SK-N-SH (cell line): ENCODE results near the gene CHST13. TPM values are rescaled to one million over a fixed set of nuclear protein-coding genes. Genes with fewer than 3 reads are reported as not detected.

Experiments
- CTCF ChIA-PET: fragments of 300-600, 350-600 bp; formaldehyde crosslinking; extraction: SDS; loops from one replicate; lab custom pipeline; 2021; lab: Yijun Ruan, JAX
- POLR2A ChIA-PET: fragments of 350-600 bp; sonication (Branson Sonifier 250); formaldehyde crosslinking; extraction: SDS; loops from one replicate; lab custom pipeline; 2020; ENCODE audit warnings: antibody characterized with exemption, inconsistent platforms; lab: Yijun Ruan, JAX
- DNase-seq: peaks from one replicate; pipeline ENCODE4 v3.0.0; 2012
- H2AFZ ChIP-seq: fragments of 200-600 bp; sonication (generic); 2 replicates; pipeline ENCODE4 v1.8.1; 2016; ENCODE audit warnings: antibody characterized with exemption, mild to moderate bottlenecking, low read depth
- H3F3A ChIP-seq: fragments of 200-600 bp; sonication (generic); replicated peaks from 2 replicates; pipeline ENCODE3; 2016; ENCODE audit warnings: antibody characterized with exemption, mild to moderate bottlenecking; ENCODE audit not compliant: insufficient read depth
- H3K27ac ChIP-seq, 2 experiments: fragments of 200-500 bp in 1 of 2; fragments of 200-600 bp in 1 of 2; sonication (Bioruptor generic) in 1 of 2; sonication (generic), shearing (Covaris generic) in 1 of 2; 2 replicates each; pipeline versions ENCODE4 v1.5.1 to v1.6.1; 2014 to 2016; ENCODE audit warnings: low read depth in 2 of 2, inconsistent platforms in 1 of 2, low read length in 1 of 2, mild to moderate bottlenecking in 1 of 2, mixed read lengths in 1 of 2
- H3K27me3 ChIP-seq: fragments of 200-600 bp; sonication (generic), shearing (Covaris generic); 2 replicates; pipeline ENCODE4 v1.6.1; 2016; ENCODE audit warnings: mixed run types; ENCODE audit not compliant: insufficient read depth
- H3K36me3 ChIP-seq, 2 experiments: fragments of 200-500 bp in 1 of 2; fragments of 200-600 bp in 1 of 2; sonication (Bioruptor generic) in 1 of 2; sonication (generic) in 1 of 2; replicated peaks in 1 of 2; 2 replicates each; pipeline versions ENCODE3 to v1.5.1; 2014 to 2016; ENCODE audit warnings: low read length in 1 of 2, mild to moderate bottlenecking in 1 of 2; ENCODE audit not compliant: insufficient read depth in 2 of 2, control insufficient read depth in 1 of 2
- H3K4me1 ChIP-seq, 2 experiments: fragments of 200-500 bp in 1 of 2; fragments of 200-600 bp in 1 of 2; sonication (Bioruptor generic) in 1 of 2; sonication (generic), shearing (Covaris generic) in 1 of 2; 2 replicates each; pipeline versions ENCODE4 v1.5.1 to v1.6.1; 2014 to 2016; ENCODE audit warnings: low read depth in 1 of 2, low read length in 1 of 2, mixed run types in 1 of 2; ENCODE audit not compliant: insufficient read depth in 2 of 2, control insufficient read depth in 1 of 2
- H3K4me2 ChIP-seq: fragments of 200-600 bp; sonication (generic), shearing (Covaris generic); 2 replicates; pipeline ENCODE4 v1.6.1; 2017; ENCODE audit warnings: mixed run types
- H3K4me3 ChIP-seq, 2 experiments: fragments of 200-500 bp in 1 of 2; fragments of 200-600 bp in 1 of 2; sonication (Bioruptor generic) in 1 of 2; sonication (generic), shearing (Covaris generic) in 1 of 2; 2 replicates each; pipeline versions ENCODE4 v1.5.1 to v1.8.1; 2014 to 2016; ENCODE audit warnings: low read depth in 2 of 2, inconsistent platforms in 1 of 2, low read length in 1 of 2, mild to moderate bottlenecking in 1 of 2, mixed read lengths in 1 of 2, moderate library complexity in 1 of 2
- H3K79me2 ChIP-seq: fragments of 200-600 bp; sonication (generic); 2 replicates; pipeline ENCODE4 v1.8.1; 2017; ENCODE audit warnings: mild to moderate bottlenecking; ENCODE audit not compliant: insufficient read depth
- H3K9ac ChIP-seq: fragments of 200-600 bp; sonication (generic); 2 replicates; pipeline ENCODE4 v1.6.1; 2017; ENCODE audit warnings: mixed run types
- H3K9me2 ChIP-seq: fragments of 200-600 bp; sonication (generic); 2 replicates; pipeline ENCODE4 v1.6.1; 2017; ENCODE audit warnings: mixed run types
- H3K9me3 ChIP-seq: fragments of 200-600 bp; sonication (generic); 2 replicates; pipeline ENCODE4 v1.6.1; 2017; ENCODE audit warnings: mixed run types, mild to moderate bottlenecking, moderate library complexity
- H4K20me1 ChIP-seq: fragments of 200-600 bp; sonication (generic); 2 replicates; pipeline ENCODE4 v1.6.1; 2017; ENCODE audit warnings: mild to moderate bottlenecking, mixed run types; ENCODE audit not compliant: insufficient read depth
- CHD2 ChIP-seq: fragments of 150-350 bp; IDR thresholded peaks from 2 replicates; pipeline ENCODE4 v1.6.1; 2018; ENCODE audit warnings: low read length; ENCODE audit not compliant: partially characterized antibody
- ELF1 ChIP-seq: IDR thresholded peaks from 2 replicates; pipeline ENCODE4 v1.4.0; 2012
- FOSL2 ChIP-seq: IDR thresholded peaks from 2 replicates; pipeline ENCODE4 v1.4.0; 2012; ENCODE audit warnings: low read depth, mild to moderate bottlenecking, moderate library complexity, borderline replicate concordance
- FOXM1 ChIP-seq: IDR thresholded peaks from 2 replicates; pipeline ENCODE4 v1.4.0; 2012; ENCODE audit warnings: low read depth, mild to moderate bottlenecking
- GATA2 ChIP-seq: sonication (generic); formaldehyde crosslinking; IDR thresholded peaks from 2 replicates; pipeline ENCODE4 v1.5.0; 2020; ENCODE audit warnings: mild to moderate bottlenecking, missing genetic modification reagents
- IRF3 ChIP-seq: fragments of 150-350 bp; IDR thresholded peaks from 2 replicates; pipeline ENCODE4 v1.6.1; 2016; ENCODE audit warnings: mild to moderate bottlenecking, low read depth, low read length
- REST ChIP-seq: IDR thresholded peaks from 2 replicates; pipeline ENCODE4 v1.6.1; 2012; ENCODE audit warnings: mild to moderate bottlenecking, low read depth, low read length, moderate library complexity
- SMC3 ChIP-seq: IDR thresholded peaks from 2 replicates; pipeline ENCODE4 v1.6.1; 2012; ENCODE audit warnings: low read depth, low read length, improper control_type of control experiment
- USF2 ChIP-seq: fragments of 150-350 bp; IDR thresholded peaks from 2 replicates; pipeline ENCODE4 v1.6.1; 2017; ENCODE audit warnings: antibody characterized with exemption, low read length, low read depth, borderline replicate concordance
- YY1 ChIP-seq: IDR thresholded peaks from 2 replicates; pipeline ENCODE4 v1.4.0; 2012; ENCODE audit warnings: low read depth, mild to moderate bottlenecking
- WGBS: methylation state at CpG from one replicate; pipeline ENCODE4 v1.1.6; 2017; ENCODE audit warnings: low lambda C conversion rate; 5-methylcytosine and 5-hydroxymethylcytosine counted together
- polyA plus RNA-seq, 3 experiments: library from polyadenylated mRNA; depleted of rRNA; stranded (reverse); fragments of >200 nt; gene quantifications; 2 replicates each; pipeline ENCODE4 v1.2.3, GENCODE V29; 2012

The CHST13 gene
- polyA plus RNA-seq, 1 of the 3 experiments (the other 2 are of a cell fraction) = 0.41 TPM

GRCh38 chr3:126540342-126540849 lies 16.4 kb downstream of the CHST13 start (continued):
- TF ChIP-seq REST = no peak
- TF ChIP-seq FOXM1 = no peak
- TF ChIP-seq FOSL2 = peak; percentile 92
- no peak for TF ChIP-seq CHD2
- TF ChIP-seq USF2 = no peak
- TF ChIP-seq SMC3 = no peak

- POLR2A ChIA-PET = no interaction called here
- H3K4me2 ChIP-seq = 0 out of 2 replicates have a peak overlapping the region, but pooled peaks have one; percentile 8
- 67% methylated on average over 20 of the region's 24 CpGs for WGBS
Observed at GRCh38 chr3:126540951-126541627, 17.1 kb downstream of the CHST13 start.

More at GRCh38 chr3:126540951-126541627, 17.1 kb downstream of the CHST13 start:
- DNase-seq = peak; percentile 41
- no peak for TF ChIP-seq ELF1
- no peak for TF ChIP-seq USF2
- no peak for TF ChIP-seq IRF3
- no peak for TF ChIP-seq YY1
- TF ChIP-seq GATA2 (CRISPR knock-in tag) = no peak
- no peak for TF ChIP-seq SMC3
- H2AFZ ChIP-seq = peak overlapping the region; percentile 18; the same call in 1 of the 2 replicates
- H3K27me3 ChIP-seq = no peaks in the 10 kb centered on the region
- H3K9me3 ChIP-seq = no peaks in the 10 kb centered on the region
- H3K4me3 ChIP-seq = no peak overlapping the region
- no peaks in the 10 kb centered on the region for H3K9me2 ChIP-seq
- H3K36me3 ChIP-seq = no peaks in the 10 kb centered on the region
- CTCF ChIA-PET = no interaction called here
- peaks cover 6 to 10% of the 10 kb centered on the region in 2 experiments; a peak in 2 of 4 replicates for H3K4me1 ChIP-seq
- H4K20me1 ChIP-seq = no peaks in the 10 kb centered on the region
- no peaks in the 10 kb centered on the region for H3K79me2 ChIP-seq
- no peak overlapping the region for H3K27ac ChIP-seq
- peaks cover 8% of the 10 kb centered on the region for H3F3A ChIP-seq
- H3K9ac ChIP-seq = no peak overlapping the region
